ENCODE results near the gene GORAB.

DNA sequence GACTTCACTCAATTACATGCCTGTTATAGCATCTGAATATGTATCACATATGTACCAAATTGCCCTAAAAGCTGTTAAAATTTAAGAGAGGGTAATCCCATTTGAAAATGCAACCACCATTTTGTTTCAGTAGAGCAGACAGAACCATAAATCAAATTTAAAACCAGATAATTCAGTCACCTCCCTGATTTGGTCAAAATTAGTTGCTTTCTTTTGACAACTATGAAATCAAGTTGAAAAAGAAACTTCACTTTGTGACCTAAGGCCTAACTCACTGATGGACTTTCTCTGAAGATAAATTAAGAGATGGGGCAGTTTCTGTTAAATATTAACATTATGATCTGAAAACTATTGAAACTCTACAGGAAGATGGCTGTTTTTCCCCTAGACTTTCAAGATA lies 6.7 kb downstream of the GORAB start:
- TF ChIP-seq POLR2A (IDR thresholded peaks at IDR 0.05): no peak
- TF ChIP-seq, protein P1, sequence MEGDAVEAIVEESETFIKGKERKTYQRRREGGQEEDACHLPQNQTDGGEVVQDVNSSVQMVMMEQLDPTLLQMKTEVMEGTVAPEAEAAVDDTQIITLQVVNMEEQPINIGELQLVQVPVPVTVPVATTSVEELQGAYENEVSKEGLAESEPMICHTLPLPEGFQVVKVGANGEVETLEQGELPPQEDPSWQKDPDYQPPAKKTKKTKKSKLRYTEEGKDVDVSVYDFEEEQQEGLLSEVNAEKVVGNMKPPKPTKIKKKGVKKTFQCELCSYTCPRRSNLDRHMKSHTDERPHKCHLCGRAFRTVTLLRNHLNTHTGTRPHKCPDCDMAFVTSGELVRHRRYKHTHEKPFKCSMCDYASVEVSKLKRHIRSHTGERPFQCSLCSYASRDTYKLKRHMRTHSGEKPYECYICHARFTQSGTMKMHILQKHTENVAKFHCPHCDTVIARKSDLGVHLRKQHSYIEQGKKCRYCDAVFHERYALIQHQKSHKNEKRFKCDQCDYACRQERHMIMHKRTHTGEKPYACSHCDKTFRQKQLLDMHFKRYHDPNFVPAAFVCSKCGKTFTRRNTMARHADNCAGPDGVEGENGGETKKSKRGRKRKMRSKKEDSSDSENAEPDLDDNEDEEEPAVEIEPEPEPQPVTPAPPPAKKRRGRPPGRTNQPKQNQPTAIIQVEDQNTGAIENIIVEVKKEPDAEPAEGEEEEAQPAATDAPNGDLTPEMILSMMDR (IDR thresholded peaks at IDR 0.05 in 8 of 11, conservative IDR thresholded peaks at IDR 0.05 in 3 of 11): no peak
